Hematopoietic multipotent progenitor cell treated with erythropoietin and hydrocortisone succinate and interleukin-3 and kit ligand, for 17 days (in vitro differentiated cells): ENCODE measurements around the gene ARL3.
"Not testable (repeated sequence)": the region's sequence is repeated elsewhere in the genome, so short reads cannot be mapped to it uniquely, and the experiment has no call there.

Experiments used
- DNase-seq: peaks from one replicate; pipeline ENCODE4 v3.0.0-alpha.2; 2015; ENCODE audit warnings: low spot score

Gene ARL3

GRCh38 chr10:102713814-102714620, at the start of gene ARL3:
ARL3 (minus strand) TSS chr10:102714397; CDS start chr10:102714275, 122 bp downstream.
- peak; percentile 87 for DNase-seq

- DNase-seq: no peak
These were observed 48.9 kb upstream of the ARL3 start for GRCh38 chr10:102763037-102763607.

GRCh38 chr10:102762401-102763015, 48.3 kb upstream of the ARL3 start:
- DNase-seq: no peak

- no peak for DNase-seq
These were observed 47.8 kb upstream of the ARL3 start for GRCh38 chr10:102761981-102762380.

- no peak for DNase-seq
These were observed 45.5 kb upstream of the ARL3 start for GRCh38 chr10:102759497-102760210.

- DNase-seq: not testable (repeated sequence)
These were observed 44.7 kb upstream of the ARL3 start for GRCh38 chr10:102758933-102759262.

GRCh38 chr10:102758240-102758932, 44.2 kb upstream of the ARL3 start:
- DNase-seq: no peak

GRCh38 chr10:102757323-102757722, 43.1 kb upstream of the ARL3 start:
- DNase-seq: no peak

- no peak for DNase-seq
These were observed 39.5 kb upstream of the ARL3 start for GRCh38 chr10:102753718-102754117.

- no peak for DNase-seq
These were observed 38.9 kb upstream of the ARL3 start for GRCh38 chr10:102752934-102753664.

- no peak for DNase-seq
These were observed 38.2 kb upstream of the ARL3 start for GRCh38 chr10:102752266-102752930.

- DNase-seq: no peak
These were observed 31.0 kb upstream of the ARL3 start for GRCh38 chr10:102745157-102745556.

- DNase-seq: peak; percentile 40
These were observed 30.3 kb upstream of the ARL3 start for GRCh38 chr10:102744374-102745051.

- peak; percentile 99 for DNase-seq
These were observed 29.6 kb upstream of the ARL3 start, which contains the start of gene WBP1L for GRCh38 chr10:102743588-102744373. WBP1L (plus strand) TSS chr10:102743948; CDS start chr10:102744054, 106 bp downstream.

GRCh38 chr10:102743078-102743587, 28.9 kb upstream of the ARL3 start:
- DNase-seq: no peak

- DNase-seq: not testable (repeated sequence)
These were observed 28.1 kb upstream of the ARL3 start for GRCh38 chr10:102742313-102742712.

GRCh38 chr10:102741726-102742237, 27.6 kb upstream of the ARL3 start:
- no peak for DNase-seq

GRCh38 chr10:102740229-102740628, 26.0 kb upstream of the ARL3 start:
- no peak for DNase-seq

- DNase-seq: no peak
These were observed 24.5 kb upstream of the ARL3 start for GRCh38 chr10:102738692-102739121.
